GM12874 (cell line): ENCODE measurements around the gene UCP2.

Experiments used
- CTCF ChIP-seq: IDR thresholded peaks from 2 replicates; pipeline ENCODE4 v1.5.1; 2011; ENCODE audit warnings: low read depth, mild to moderate bottlenecking, control low read depth, low read length, moderate library complexity; ENCODE audit not compliant: insufficient read depth

UCP2 gene

GRCh38 chr11:73977856-73978519, 4.7 kb downstream of the UCP2 start:
- no peak for TF ChIP-seq CTCF

GRCh38 chr11:73976451-73977151, 6.0 kb downstream of the UCP2 start:
- TF ChIP-seq CTCF: no peak

- no peak for TF ChIP-seq CTCF
These were observed 7.2 kb downstream of the UCP2 start for GRCh38 chr11:73975479-73975757.

- TF ChIP-seq CTCF: no peak
These were observed 7.8 kb downstream of the UCP2 start for GRCh38 chr11:73974604-73975478.

GRCh38 chr11:73972620-73973449, 9.8 kb downstream of the UCP2 start:
- TF ChIP-seq CTCF: no peak

GRCh38 chr11:73972187-73972586, 10.5 kb downstream of the UCP2 start:
- TF ChIP-seq CTCF: no peak
